SH-SY5Y (cell line): ENCODE results near the gene ZNF710.

Experiments
- GATA2 ChIP-seq: IDR thresholded peaks from 2 replicates; pipeline ENCODE4 v1.6.1; 2011; ENCODE audit warnings: mild to moderate bottlenecking, low read depth, low read length
- GATA3 ChIP-seq: IDR thresholded peaks from 2 replicates; pipeline ENCODE4 v1.6.1; 2011; ENCODE audit warnings: low read depth, mild to moderate bottlenecking, low read length, moderate library complexity

DNA sequence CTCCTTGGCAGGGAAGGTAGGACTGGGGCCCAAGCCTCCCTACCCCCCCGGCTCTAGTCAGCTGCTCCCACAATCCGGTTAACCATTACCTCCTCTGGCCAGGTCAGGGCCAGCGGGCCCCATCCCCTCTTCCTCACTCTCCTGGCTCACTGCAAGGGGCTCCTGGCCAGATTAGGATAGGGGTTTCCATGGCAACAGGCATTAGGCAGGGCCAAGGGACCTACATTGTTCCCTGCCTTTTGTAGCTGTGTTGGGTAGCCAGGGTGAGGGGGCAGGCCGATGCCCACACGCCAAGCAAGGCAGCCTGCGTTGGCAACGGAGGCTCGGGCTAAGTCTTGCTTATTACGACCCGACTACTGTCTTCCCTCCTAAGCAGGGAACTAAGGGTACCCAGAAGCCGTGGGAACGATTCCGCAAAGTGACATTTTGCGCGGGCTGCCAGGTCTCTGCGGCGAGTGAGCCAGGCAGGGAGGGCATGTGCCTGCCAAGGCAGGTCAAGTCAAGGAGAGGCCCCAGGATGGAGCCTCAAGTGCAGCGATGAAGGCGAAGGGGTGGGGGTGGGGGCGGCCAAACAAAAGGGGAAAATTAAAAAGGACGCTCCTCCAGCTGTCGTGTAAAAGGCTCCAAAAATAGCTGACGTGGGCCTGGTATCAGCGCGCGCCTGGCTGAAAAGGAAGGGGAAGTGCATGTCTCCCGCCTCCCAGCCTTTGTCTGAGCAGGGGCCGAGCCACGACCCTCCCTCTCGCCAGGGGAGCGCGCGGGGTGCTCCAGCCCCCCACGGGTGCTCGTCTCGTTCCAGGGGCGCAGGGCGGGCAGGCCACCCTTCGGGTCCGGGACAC is 100.2 kb downstream of the ZNF710 start:
- TF ChIP-seq GATA2 (no peak), GATA3 (no peak)
